Psoas muscle (tissue), 8 donors: ENCODE measurements around the gene TTYH3. TPM values are rescaled to one million over a fixed set of nuclear protein-coding genes. Genes with fewer than 3 reads are reported as not detected.
A peak's percentile ranks its signal among the peaks of the same experiment; 100 is the strongest.

Experiments
- ATAC-seq, 4 donors: fragments of 200-7000 bp; cut with Tn5 transposase; one replicate each; pipeline ENCODE4 v1.9.1; 2020; ENCODE audit warnings: moderate library complexity in 3 of 4, mild to moderate bottlenecking in 2 of 4
- DNase-seq, 2 donors: peaks; one replicate each; pipeline ENCODE4 v3.0.0-alpha.2; 2020
- H3K27ac ChIP-seq: fragments of 200-600 bp; one replicate; pipeline ENCODE4 v1.8.0; 2022
- H3K27me3 ChIP-seq, 3 donors: fragments of 200-600 bp in 1 of 3; one replicate each; pipeline versions ENCODE4 v1.6.1 to v1.8.0; 2013 to 2022; ENCODE audit warnings: low read length in 2 of 3, mild to moderate bottlenecking in 2 of 3, moderate library complexity in 1 of 3; ENCODE audit not compliant: insufficient read depth in 3 of 3
- H3K36me3 ChIP-seq, 2 donors: fragments of 200-600 bp in 1 of 2; one replicate each; pipeline versions ENCODE4 v1.6.1 to v1.8.0; 2013 to 2022; ENCODE audit warnings: low read depth in 1 of 2, mild to moderate bottlenecking in 1 of 2, moderate library complexity in 1 of 2; ENCODE audit not compliant: insufficient read depth in 1 of 2
- H3K4me1 ChIP-seq: fragments of 200-600 bp; one replicate; pipeline ENCODE4 v1.8.0; 2022
- H3K4me3 ChIP-seq: fragments of 200-600 bp; one replicate; pipeline ENCODE4 v1.8.0; 2022; ENCODE audit warnings: mild to moderate bottlenecking
- H3K9me3 ChIP-seq: fragments of 200-600 bp; one replicate; pipeline ENCODE4 v1.8.0; 2022
- WGBS, 3 donors: extraction: QIAGEN DNeasy Blood & Tissue Kit; methylation state at CpG; one replicate each; pipeline versions ENCODE4 v1.1.6 to v1.1.7; 2013; 5-methylcytosine and 5-hydroxymethylcytosine counted together
- intact Hi-C, 2 donors: fragments of 100-400 bp; cut with DNase I; formaldehyde crosslinking; loops; one replicate each; pipeline versions ENCODE4 v1.11.0 to v1.14.2; 2022
- polyA plus RNA-seq, 3 donors: library from polyadenylated mRNA; stranded (reverse); fragments of 200-250 nt; gene quantifications; one replicate each; pipeline ENCODE4 v1.2.3, GENCODE V29; 2013
- total RNA-seq, 4 donors: library from RNA; stranded (reverse); fragmentation: NEBNext Ultra II Directional in 2 of 4; extraction: Animal tissue kit (Norgen Biotek cat#: 25700) in 2 of 4; gene quantifications; one replicate each; pipeline versions ENCODE4 v1.2.1 to v1.2.4, GENCODE V29; 2021 to 2023
- TF ChIP-seq, protein P1 (sequence below): fragments of 200-600 bp; IDR thresholded peaks from one replicate; pipeline ENCODE4 v1.8.0; 2022; ENCODE audit warnings: antibody characterized with exemption
- donor health status: healthy with polysubstance abuse.
- donor health status: DM: no; HTN: no; CAD: no; lungs with moderate emphysema.
- donor health status: Bipolar disorder and iron deficiency.
- donor health status: healthy.
- donor health status: DM: yes; HTN: yes; CAD: no.
- donor health status: DM: no; HTN: no; CAD: no.
- donor health status: DM: no; HTN: no; CAD: no.
- donor health status: DM: yes; HTN: yes; CAD: no.

TTYH3 gene
- total and polyA plus RNA-seq, 7 donors: 1.3 to 11.3 (median 6.5) TPM

DNA sequence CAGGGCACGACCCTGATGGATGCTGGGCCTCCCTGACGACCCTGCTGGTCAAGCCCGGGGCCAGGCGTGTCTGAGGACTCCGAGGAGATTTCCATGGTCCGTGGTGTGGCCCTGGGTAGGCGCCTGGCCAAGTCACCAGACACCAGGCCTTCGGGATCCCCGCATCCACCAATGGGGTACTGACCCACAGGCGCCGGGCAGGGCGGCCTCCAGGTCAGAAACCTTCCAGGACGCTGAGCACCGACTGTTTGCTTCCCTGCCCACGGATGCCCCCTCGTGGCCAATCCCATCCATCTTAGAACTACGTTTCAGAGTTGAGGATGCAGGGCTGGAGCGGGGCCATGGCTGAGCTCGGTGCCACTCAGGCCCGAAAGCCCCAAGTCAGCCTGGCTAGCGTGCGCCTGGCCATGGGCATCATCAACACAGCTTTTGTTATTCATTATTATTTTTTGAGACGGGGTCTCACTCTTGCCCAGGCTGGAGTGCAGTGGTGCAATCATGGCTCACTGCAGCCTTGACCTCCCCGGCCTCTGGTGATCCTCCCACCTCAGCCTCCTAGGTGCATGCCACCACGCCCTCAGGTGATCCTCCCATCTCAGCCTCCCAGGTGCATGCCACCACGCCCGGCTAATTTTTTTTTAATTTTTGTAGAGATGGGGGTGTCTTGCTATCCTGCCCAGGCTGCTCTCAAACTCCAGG is 49.2 kb downstream of the TTYH3 start:
- WGBS, 3 donors: 33 to 35% (median 34%) methylated on average over 21 to 27 of the region's 27 CpGs
- peak; percentile 87 to 97 (median 90) for ATAC-seq
- intact Hi-C loops: loop anchor here (2.0 to 5.0 kb wide), 4 partner anchors 114 to 230 kb away; partner anchors contain the start of gene GRIFIN (in 1 of the 2)
- Histone ChIP-seq H3K27me3 (peaks cover 0 to 45% (median 5%) of the 10 kb centered on the region in 3 donors), H3K4me3 (no peak overlapping the region), H3K27ac (no peak overlapping the region), H3K4me1 (no peaks in the 10 kb centered on the region), H3K9me3 (no peaks in the 10 kb centered on the region), H3K36me3 (no peaks in the 10 kb centered on the region)
- TF ChIP-seq, protein P1, sequence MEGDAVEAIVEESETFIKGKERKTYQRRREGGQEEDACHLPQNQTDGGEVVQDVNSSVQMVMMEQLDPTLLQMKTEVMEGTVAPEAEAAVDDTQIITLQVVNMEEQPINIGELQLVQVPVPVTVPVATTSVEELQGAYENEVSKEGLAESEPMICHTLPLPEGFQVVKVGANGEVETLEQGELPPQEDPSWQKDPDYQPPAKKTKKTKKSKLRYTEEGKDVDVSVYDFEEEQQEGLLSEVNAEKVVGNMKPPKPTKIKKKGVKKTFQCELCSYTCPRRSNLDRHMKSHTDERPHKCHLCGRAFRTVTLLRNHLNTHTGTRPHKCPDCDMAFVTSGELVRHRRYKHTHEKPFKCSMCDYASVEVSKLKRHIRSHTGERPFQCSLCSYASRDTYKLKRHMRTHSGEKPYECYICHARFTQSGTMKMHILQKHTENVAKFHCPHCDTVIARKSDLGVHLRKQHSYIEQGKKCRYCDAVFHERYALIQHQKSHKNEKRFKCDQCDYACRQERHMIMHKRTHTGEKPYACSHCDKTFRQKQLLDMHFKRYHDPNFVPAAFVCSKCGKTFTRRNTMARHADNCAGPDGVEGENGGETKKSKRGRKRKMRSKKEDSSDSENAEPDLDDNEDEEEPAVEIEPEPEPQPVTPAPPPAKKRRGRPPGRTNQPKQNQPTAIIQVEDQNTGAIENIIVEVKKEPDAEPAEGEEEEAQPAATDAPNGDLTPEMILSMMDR: peak; percentile 72
- DNase-seq: peak; percentile 89 to 91

DNA sequence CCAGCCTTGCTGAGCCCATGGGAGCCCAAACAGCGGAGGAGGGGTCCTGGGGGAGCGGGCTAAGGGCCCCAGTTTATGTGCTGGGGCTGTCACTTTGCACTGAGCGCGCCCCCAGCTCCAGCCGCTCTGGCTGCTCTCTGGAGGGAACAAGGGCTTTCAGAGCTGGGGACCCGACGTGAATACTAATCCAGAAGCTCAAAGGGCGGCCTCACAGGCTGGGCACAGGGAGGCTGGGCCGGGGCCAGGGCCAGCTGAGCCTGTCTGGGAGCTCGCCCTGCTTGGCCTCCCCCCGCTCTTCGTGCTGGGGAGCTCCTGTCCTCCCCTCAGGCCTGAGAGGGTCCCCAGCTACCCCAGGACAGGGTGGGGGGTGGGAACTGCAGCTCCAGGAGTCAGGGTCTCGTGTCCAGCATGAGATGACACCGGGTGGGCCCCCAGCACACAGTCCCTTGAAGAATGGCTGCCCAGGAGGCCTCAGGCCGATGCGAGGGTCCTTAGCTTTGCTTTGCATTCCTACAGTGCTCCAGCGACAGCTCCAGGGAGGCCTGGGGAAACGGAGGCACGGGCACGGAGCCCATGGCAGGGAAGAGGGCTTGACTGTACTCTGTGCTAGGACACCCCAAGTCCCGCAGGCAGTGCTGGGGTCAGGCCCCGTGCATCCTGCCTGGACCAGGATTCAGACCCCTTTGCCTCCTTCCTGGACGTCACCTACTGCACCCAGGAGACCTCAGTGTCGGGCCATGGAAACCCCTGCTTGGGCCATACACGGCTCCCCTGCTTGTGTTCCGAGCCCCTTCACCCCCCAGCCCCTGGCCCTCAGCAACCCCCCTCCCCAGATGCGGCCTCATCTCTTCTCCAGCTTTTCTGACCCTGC is 50.4 kb downstream of the TTYH3 start:
- no peak for ATAC-seq
- no peaks in the 10 kb centered on the region for H3K4me1 ChIP-seq
- H3K36me3 ChIP-seq: no peaks in the 10 kb centered on the region
- no peak overlapping the region for H3K4me3 ChIP-seq
- TF ChIP-seq, protein P1: no peak
- no peak for DNase-seq
- H3K9me3 ChIP-seq: no peaks in the 10 kb centered on the region
- H3K27me3 ChIP-seq: peaks cover 0 to 58% (median 5%) of the 10 kb centered on the region in 3 donors
- intact Hi-C loops: loop anchor here (2.0 to 5.0 kb wide), 4 partner anchors 115 to 231 kb away; partner anchors contain the start of gene GRIFIN (in 1 of the 2)
- 67 to 78% (median 67%) methylated on average over 25 to 27 of the region's 27 CpGs for WGBS, 3 donors
- no peak overlapping the region for H3K27ac ChIP-seq

DNA sequence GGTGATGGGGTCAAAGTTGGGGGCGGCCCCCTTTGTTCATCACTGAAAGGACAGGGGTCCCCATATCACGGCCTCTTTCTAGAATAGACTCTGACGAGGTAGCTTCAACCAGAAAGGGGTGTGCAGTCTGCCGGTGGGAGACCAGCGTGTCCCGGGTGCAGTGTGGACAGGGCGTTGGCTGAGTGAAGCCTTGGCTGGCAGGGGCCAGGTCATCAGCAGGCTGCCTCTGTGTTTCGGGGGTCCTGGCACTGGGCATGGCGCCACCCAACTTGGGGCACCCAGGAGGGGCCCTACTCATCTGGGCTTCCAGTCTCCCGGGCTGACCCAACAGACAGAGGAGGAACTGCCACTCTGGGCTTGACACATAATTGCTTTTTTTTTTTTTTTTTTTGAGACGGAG is 52.7 kb downstream of the TTYH3 start:
- Histone ChIP-seq H3K27ac (no peak overlapping the region), H3K4me3 (no peak overlapping the region), H3K36me3 (no peaks in the 10 kb centered on the region), H3K4me1 (peaks cover 2% of the 10 kb centered on the region), H3K27me3 (peaks cover 0 to 77% (median 18%) of the 10 kb centered on the region in 3 donors), H3K9me3 (no peaks in the 10 kb centered on the region)
- TF ChIP-seq, protein P1: no peak
- 90 to 92% (median 92%) methylated on average over 10 to 11 of the region's 11 CpGs for WGBS, 3 donors
- intact Hi-C loops: loop anchor here (5.0 kb wide), 2 partner anchors 117 to 207 kb away; partner anchors contain the start of gene GRIFIN (in 1 of the 2)
- DNase-seq: no peak
- no peak for ATAC-seq

DNA sequence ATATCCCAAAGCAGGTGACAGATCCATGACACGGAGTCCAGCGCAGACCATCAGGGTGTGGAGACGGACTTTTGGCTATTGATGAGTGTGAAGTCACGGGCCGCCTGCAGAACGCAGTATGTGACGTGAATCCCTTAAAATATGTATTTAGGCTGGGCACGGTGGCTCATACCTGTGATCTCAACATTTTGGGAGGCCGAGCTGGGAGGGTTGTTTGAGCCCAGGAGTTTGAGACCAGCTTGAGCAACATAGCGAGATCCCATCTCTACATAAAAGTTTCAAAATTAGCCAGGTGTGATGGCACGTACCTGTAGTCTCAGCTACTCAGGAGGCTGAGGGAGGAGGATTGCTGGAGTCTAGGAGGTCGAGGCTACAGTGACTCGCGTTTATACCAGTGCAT is 54.3 kb downstream of the TTYH3 start:
- H3K4me1 ChIP-seq: peaks cover 2% of the 10 kb centered on the region
- ATAC-seq (no peak), DNase-seq (no peak)
- no peaks in the 10 kb centered on the region for H3K36me3 ChIP-seq
- H3K27ac ChIP-seq: no peak overlapping the region
- no peak overlapping the region for H3K4me3 ChIP-seq
- WGBS, 3 donors: 93 to 95% (median 95%) methylated on average over 14 of the region's 14 CpGs
- intact Hi-C loops: no loop called here
- H3K27me3 ChIP-seq: peaks cover 0 to 69% (median 18%) of the 10 kb centered on the region in 3 donors
- TF ChIP-seq, protein P1: no peak
- H3K9me3 ChIP-seq: no peaks in the 10 kb centered on the region
